Stomach (tissue), 9 donors: ENCODE data around the gene CEP152. TPM values are rescaled to one million over a fixed set of nuclear protein-coding genes. Genes with fewer than 3 reads are reported as not detected.

Source experiments
- DNase-seq, 2 donors: peaks; one replicate each; pipeline versions ENCODE4 v3.0.0 to v3.0.0-alpha.2; 2013 to 2019
- H3K27ac ChIP-seq, 5 donors: fragments of 200-600 bp in 4 of 5; sonication (generic) in 4 of 5; one replicate each; pipeline ENCODE4 v1.5.1; 2013 to 2019; ENCODE audit warnings: mild to moderate bottlenecking in 1 of 5, moderate library complexity in 1 of 5
- H3K27me3 ChIP-seq, 3 donors: fragments of 200-600 bp; sonication (generic); one replicate each; pipeline ENCODE4 v1.5.1; 2017 to 2019; ENCODE audit warnings: mixed run types in 1 of 3
- H3K36me3 ChIP-seq, 4 donors: fragments of 200-600 bp; sonication (generic); 1 replicate in 3 of 4; 2 replicates in 1 of 4; pipeline ENCODE4 v1.5.1; 2016 to 2019
- H3K4me1 ChIP-seq, 4 donors: fragments of 200-600 bp; sonication (generic); one replicate each; pipeline ENCODE4 v1.5.1; 2016 to 2019
- H3K4me3 ChIP-seq, 4 donors: fragments of 200-600 bp; sonication (generic) in 3 of 4; one replicate each; pipeline ENCODE4 v1.5.1; 2016 to 2019; ENCODE audit warnings: mild to moderate bottlenecking in 1 of 4
- H3K9me3 ChIP-seq, 4 donors: fragments of 200-600 bp; sonication (generic); one replicate each; pipeline ENCODE4 v1.5.1; 2016 to 2019
- EP300 ChIP-seq: sonication (generic); formaldehyde crosslinking; IDR thresholded peaks from one replicate; pipeline ENCODE4 v1.6.1; 2017; ENCODE audit warnings: antibody characterized with exemption
- POLR2A ChIP-seq, 4 donors: fragments of 450-650 bp; IDR thresholded peaks; one replicate each; pipeline ENCODE4 v1.6.1; 2016; ENCODE audit warnings: antibody characterized with exemption in 4 of 4, control low read depth in 2 of 4, mild to moderate bottlenecking in 1 of 4, moderate library complexity in 1 of 4
- POLR2AphosphoS5 ChIP-seq, 3 donors: sonication (generic); formaldehyde crosslinking; IDR thresholded peaks; one replicate each; pipeline ENCODE4 v1.6.1; 2016; ENCODE audit warnings: antibody characterized with exemption in 3 of 3
- WGBS, 5 donors: extraction: QIAGEN DNeasy Blood & Tissue Kit in 3 of 5; methylation state at CpG; one replicate each; pipeline versions ENCODE4 v1.1.5 to v1.1.7; 2013 to 2018; 5-methylcytosine and 5-hydroxymethylcytosine counted together
- intact Hi-C: fragments of 100-400 bp; cut with DNase I; formaldehyde crosslinking; loops from one replicate; pipeline ENCODE4 v1.15.1; 2023; ENCODE audit warnings: low total_unique reads
- polyA plus RNA-seq, 3 donors: library from polyadenylated mRNA; stranded (reverse); fragments of 200-250 nt; gene quantifications; one replicate each; pipeline ENCODE4 v1.2.3, GENCODE V29; 2013
- total RNA-seq, 5 donors: library from RNA; depleted of rRNA; stranded (reverse); fragments of >200 nt; gene quantifications; one replicate each; pipeline versions ENCODE4 v1.1.0 to v1.2.3, GENCODE V29; 2014 to 2016
- TF ChIP-seq, protein P1 (sequence below), 7 experiments: fragments of 450-650 bp in 4 of 7; fragments of 200-600 bp in 3 of 7; sonication (generic) in 3 of 7; IDR thresholded peaks; one replicate each; pipeline ENCODE4 v1.5.1; 2016 to 2019; ENCODE audit warnings: antibody characterized with exemption in 7 of 7, control low read depth in 2 of 7, mild to moderate bottlenecking in 1 of 7
- donor health status: healthy with polysubstance abuse.
- donor health status: Bipolar disorder and iron deficiency.
- donor health status: healthy.

Gene CEP152
- total and polyA plus RNA-seq, 8 donors = 0.61 to 36.2 (median 10.0) TPM

DNA sequence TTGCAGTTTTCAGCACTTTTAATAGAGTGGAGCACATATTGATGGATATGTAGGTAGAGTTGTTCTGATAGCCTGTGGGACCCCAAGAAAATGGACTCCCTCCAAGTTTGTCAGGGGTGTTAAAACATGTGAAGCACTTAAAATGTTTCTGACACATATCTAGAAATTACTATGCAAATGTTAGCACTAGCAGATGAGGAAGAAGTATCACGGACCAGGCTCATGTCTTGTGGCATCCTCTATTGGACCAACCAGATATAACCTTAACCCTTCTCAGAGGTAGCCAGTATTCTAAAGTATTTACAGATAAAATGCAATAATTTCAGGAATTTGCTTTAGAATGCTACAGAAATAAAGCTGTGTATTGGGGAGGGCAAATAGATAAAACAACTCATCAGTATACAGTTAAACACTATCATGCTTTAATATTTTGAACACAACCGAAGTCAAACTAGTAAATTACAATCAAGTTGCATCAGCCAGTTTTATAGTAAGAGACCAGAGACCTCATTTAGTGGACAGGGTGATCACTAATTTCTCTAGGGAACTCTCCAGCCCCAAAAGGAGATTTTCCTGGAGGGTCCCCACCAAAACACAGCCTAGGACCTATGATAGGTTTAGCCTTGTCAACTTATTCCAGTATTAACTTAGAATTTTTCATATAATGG is 108.2 kb downstream of the CEP152 start:
- 86 to 95% (median 91%) methylated on average over 2 of the region's 2 CpGs for WGBS, 5 donors
- intact Hi-C loops = no loop called here
- DNase-seq = no peak

DNA sequence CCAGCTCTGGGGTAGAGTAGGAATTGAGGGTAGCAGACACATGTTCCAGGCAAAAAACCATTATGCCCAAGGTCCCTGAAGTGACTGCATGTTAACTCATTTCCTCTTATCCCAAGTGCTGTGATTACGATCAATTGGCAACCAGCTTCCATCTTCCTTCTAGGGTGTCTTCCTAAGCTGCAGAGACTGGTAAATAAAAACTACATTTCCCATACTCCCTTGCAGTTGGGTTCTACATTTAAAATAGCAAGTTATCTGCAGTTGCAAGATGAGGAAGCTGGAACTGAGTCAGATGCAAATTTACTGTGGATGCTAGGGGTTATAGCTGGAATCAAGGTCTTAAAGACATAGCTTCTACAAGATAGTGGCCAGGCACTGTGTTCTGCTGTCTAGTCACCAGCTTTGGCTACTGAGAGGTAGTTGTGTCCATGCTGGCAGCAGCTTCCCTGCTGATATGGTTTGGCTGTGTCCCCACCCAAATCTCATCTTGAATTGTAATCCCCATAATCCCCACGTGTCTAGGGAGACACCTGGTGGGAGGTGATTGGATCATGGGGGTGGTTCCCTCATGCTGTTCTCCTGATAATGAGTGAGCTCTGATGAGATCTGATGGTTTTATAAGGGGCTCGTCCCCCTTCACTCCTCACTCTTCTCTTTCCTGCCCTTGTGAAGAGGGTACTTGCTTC is 114.1 kb downstream of the CEP152 start:
- Histone ChIP-seq H3K36me3 (no peaks in the 10 kb centered on the region), H3K27ac (no peak overlapping the region), H3K4me3 (no peak overlapping the region), H3K9me3 (no peaks in the 10 kb centered on the region), H3K27me3 (no peaks in the 10 kb centered on the region), H3K4me1 (no peaks in the 10 kb centered on the region)
- WGBS, 5 donors = 34 to 43% (median 35%) methylated on average over 3 of the region's 3 CpGs
- intact Hi-C loops = no loop called here
- no peak for DNase-seq
- no peak for TF ChIP-seq POLR2AphosphoS5 (IDR thresholded peaks at IDR 0.05)
- TF ChIP-seq EP300 = no peak
- TF ChIP-seq, protein P1, sequence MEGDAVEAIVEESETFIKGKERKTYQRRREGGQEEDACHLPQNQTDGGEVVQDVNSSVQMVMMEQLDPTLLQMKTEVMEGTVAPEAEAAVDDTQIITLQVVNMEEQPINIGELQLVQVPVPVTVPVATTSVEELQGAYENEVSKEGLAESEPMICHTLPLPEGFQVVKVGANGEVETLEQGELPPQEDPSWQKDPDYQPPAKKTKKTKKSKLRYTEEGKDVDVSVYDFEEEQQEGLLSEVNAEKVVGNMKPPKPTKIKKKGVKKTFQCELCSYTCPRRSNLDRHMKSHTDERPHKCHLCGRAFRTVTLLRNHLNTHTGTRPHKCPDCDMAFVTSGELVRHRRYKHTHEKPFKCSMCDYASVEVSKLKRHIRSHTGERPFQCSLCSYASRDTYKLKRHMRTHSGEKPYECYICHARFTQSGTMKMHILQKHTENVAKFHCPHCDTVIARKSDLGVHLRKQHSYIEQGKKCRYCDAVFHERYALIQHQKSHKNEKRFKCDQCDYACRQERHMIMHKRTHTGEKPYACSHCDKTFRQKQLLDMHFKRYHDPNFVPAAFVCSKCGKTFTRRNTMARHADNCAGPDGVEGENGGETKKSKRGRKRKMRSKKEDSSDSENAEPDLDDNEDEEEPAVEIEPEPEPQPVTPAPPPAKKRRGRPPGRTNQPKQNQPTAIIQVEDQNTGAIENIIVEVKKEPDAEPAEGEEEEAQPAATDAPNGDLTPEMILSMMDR (IDR thresholded peaks at IDR 0.05) = no peak
- no peak for TF ChIP-seq POLR2A (IDR thresholded peaks at IDR 0.05)

More for the DNA sequence above, 108.2 kb downstream of the CEP152 start:
- TF ChIP-seq, protein P1 (IDR thresholded peaks at IDR 0.05) = no peak
- no peak for TF ChIP-seq POLR2A (IDR thresholded peaks at IDR 0.05)
- TF ChIP-seq POLR2AphosphoS5 (IDR thresholded peaks at IDR 0.05) = no peak
- no peak for TF ChIP-seq EP300
- H3K27ac ChIP-seq = no peak overlapping the region
- H3K9me3 ChIP-seq = peaks cover 0 to 7% (median 0%) of the 10 kb centered on the region in 4 donors
- no peaks in the 10 kb centered on the region for H3K4me1 ChIP-seq
- no peaks in the 10 kb centered on the region for H3K36me3 ChIP-seq
- H3K4me3 ChIP-seq = no peak overlapping the region
- H3K27me3 ChIP-seq = no peaks in the 10 kb centered on the region

DNA sequence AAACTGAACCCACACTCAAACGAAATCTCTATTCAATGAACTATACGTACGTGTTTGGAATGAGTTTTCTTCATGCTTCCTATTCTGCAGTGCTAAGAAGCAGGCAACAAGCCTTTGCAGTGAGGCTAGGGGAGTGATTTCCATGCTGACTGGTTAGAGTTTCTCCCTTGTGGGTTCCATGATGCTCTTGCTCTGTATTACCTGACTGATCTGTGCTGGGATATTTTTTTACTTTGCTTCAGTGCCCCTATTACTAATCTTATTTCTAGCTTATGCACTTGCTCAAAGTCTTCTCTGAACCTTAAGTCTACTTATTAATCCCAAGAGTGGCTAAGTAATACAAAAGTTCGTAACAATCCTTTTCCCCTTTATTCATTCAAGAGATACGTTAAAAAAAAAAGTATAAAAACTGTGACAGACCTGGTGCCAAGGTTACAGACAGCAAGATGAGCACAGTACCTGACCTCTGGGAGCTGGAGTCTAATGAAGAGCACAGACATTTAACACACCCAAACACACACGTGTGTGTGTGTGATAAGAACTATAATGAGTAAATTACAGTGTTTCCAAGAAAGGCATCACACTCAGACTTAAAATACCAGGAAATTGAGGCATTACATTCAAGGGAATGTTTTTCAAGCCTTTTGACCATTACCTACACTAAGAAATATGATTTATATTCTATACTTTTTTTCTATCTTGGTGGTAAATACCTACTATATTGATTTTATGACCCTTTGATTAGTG is 114.9 kb downstream of the CEP152 start:
- Histone ChIP-seq H3K4me1 (no peaks in the 10 kb centered on the region), H3K4me3 (no peak overlapping the region), H3K36me3 (no peaks in the 10 kb centered on the region), H3K27ac (no peak overlapping the region), H3K9me3 (no peaks in the 10 kb centered on the region), H3K27me3 (no peaks in the 10 kb centered on the region)
- WGBS, 5 donors = 66 to 73% (median 69%) methylated on average over 6 of the region's 6 CpGs
- no peak for DNase-seq
- intact Hi-C loops = no loop called here
- TF ChIP-seq, protein P1 (IDR thresholded peaks at IDR 0.05) = no peak
- TF ChIP-seq POLR2AphosphoS5 (IDR thresholded peaks at IDR 0.05) (no peak), EP300 (no peak), POLR2A (IDR thresholded peaks at IDR 0.05) (no peak)

DNA sequence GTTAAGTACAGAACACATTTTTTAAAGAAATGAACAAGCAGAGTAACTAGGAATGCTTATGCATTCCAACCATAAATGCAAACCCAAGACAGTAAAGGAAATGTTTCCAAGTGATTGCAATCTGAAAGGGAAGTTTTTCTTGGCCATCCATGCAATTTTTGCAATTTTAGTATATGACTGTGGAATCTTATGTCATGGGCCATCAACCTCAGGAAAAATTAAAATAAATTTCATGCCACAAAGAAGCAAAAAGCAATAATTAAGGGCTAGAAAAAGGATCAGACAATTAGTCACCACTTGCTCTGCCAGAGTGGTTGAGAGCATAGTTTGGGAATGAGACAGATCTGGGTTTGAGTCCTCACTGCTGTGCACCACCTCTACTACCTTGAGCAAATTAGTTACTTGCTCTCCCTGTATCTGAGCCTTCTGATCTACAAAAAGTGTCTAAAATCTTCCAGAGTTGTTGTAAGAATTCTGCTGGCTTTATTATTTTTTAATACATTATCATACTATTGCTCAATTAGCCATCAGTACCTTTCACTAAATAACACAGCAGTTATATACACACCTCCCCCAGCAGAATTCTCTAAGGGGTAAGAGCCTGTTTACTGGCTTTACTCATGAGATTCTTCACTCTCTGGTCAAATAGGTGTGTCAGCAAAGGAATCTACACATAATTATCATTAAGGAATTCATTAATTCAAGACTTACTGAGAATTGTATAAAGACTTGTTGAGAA is 115.6 kb downstream of the CEP152 start:
- Histone ChIP-seq H3K4me3 (no peak overlapping the region), H3K4me1 (no peaks in the 10 kb centered on the region), H3K27ac (no peak overlapping the region), H3K9me3 (no peaks in the 10 kb centered on the region), H3K36me3 (no peaks in the 10 kb centered on the region), H3K27me3 (no peaks in the 10 kb centered on the region)
- intact Hi-C loops = no loop called here
- TF ChIP-seq EP300 = no peak
- TF ChIP-seq, protein P1 (IDR thresholded peaks at IDR 0.05) = no peak
- TF ChIP-seq POLR2AphosphoS5 (IDR thresholded peaks at IDR 0.05) = no peak
- TF ChIP-seq POLR2A (IDR thresholded peaks at IDR 0.05) = no peak
- DNase-seq = no peak
